ENCODE data around the gene C21orf91. TPM values are rescaled to one million over a fixed set of nuclear protein-coding genes. Genes with fewer than 3 reads are reported as not detected.

The C21orf91 gene
- 100 to 1,000 TPM in 1 of 2 donors, 10 to 100 TPM in 1; 61.0 to 101 TPM for total RNA-seq

DNA sequence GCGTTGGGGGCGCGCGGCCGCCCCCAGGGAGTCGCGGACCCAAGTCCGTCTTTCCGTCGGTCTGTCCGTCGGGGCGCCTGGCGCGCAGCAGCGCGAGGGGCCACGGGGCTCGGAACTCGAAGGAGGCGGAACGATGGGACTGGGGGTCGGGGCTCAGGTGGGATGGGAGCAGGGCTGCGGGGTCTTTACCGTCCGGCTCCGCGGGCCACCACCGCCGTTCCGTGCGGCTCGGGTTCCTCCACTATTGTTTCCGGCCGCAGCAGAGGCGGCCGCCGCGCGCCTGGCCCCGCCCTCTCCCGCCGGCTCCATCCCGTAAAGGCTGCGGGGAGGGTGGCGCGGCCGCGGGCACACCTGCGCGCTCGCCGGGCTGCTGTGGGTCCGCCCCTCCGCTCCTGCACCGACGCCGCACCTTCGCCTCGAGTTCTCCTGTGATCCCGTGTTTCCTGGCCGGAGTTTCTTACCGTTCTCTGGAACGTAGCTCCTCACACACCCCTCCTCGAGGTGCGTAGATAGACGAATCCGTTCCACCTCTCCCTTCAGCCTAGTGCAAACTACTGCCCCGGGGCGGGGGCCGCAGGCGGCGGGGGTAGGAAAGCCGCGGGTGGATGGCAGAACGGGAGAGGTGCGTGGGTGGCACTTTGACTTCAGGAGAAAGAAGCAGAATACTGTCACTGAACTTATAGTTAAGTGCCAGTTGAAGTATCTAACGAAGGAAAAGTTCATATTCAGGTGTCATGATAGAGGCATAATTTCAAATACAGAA is at the start of gene C21orf91:
Gene C21orf91, minus strand, starts transcription at position 243 of the 763 bp plus-strand sequence. CDS start 1,038 bp downstream, outside the sequence.
- Mint-ChIP-seq H3K4me3 (peak within 1 kb of the TSS; percentile 89), H3K9me3 (no peaks in the 10 kb centered on the region), H3K4me1 (ENCODE audit: low read depth in 2 of 2) (peaks cover 20 to 30% of the 10 kb centered on the region in 2 donors), H3K27ac (peak within 1 kb of the TSS; percentile 93 to 96), H3K36me3 (peaks cover 18% of the 10 kb centered on the region), H3K27me3 (no peaks in the 10 kb centered on the region)
- DNase-seq (ENCODE audit: low spot score) (peak; percentile 94), ATAC-seq (peak; percentile 94 to 95)

- ATAC-seq (no peak), DNase-seq (ENCODE audit: low spot score) (no peak)
- H3K4me1 Mint-ChIP-seq (ENCODE audit: low read depth in 2 of 2), result peaks cover 0 to 2% of the 10 kb centered on the region in 2 donors
- H3K27me3 Mint-ChIP-seq, result peaks cover 0 to 6% of the 10 kb centered on the region in 2 donors
- H3K27ac Mint-ChIP-seq, result no peak overlapping the region
- peaks cover 2% of the 10 kb centered on the region for H3K9me3 Mint-ChIP-seq
- no peak overlapping the region for H3K4me3 Mint-ChIP-seq
- H3K36me3 Mint-ChIP-seq, result no peaks in the 10 kb centered on the region
Measured at GRCh38 chr21:17866590-17866989, 47.4 kb upstream of the C21orf91 start.

DNA sequence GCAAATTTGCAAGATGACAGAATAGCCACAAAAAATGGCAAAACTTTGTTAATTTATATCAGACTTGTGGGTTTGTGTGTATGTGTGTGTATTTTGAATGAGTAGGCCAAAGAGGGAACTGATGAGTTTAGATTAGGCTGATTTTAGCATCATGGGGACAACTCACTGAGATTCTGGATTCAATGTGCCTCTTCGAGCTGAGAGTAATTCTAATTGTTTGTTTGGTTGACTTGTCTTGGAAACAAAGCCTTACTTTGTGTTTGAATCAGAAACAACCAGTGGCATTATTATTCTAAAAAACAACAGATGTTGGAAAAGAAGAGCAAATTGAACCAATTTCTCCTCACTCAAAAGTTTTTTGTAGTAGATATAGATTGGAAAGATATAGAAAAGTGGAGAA is 40.5 kb upstream of the C21orf91 start:
- Mint-ChIP-seq H3K27ac (no peak overlapping the region), H3K4me1 (ENCODE audit: low read depth in 2 of 2) (peaks cover 0 to 13% of the 10 kb centered on the region in 2 donors), H3K36me3 (no peaks in the 10 kb centered on the region), H3K9me3 (peaks cover 5% of the 10 kb centered on the region), H3K4me3 (no peak overlapping the region), H3K27me3 (peaks cover 14% of the 10 kb centered on the region in 2 donors)
- no peak for DNase-seq (ENCODE audit: low spot score)
- ATAC-seq, result no peak

GRCh38 chr21:17858747-17859146 is 39.6 kb upstream of the C21orf91 start:
- Mint-ChIP-seq H3K27me3 (peaks cover 14% of the 10 kb centered on the region in 2 donors), H3K36me3 (no peaks in the 10 kb centered on the region), H3K4me1 (ENCODE audit: low read depth in 2 of 2) (peaks cover 1 to 12% of the 10 kb centered on the region in 2 donors), H3K27ac (no peak overlapping the region), H3K9me3 (peaks cover 5% of the 10 kb centered on the region), H3K4me3 (no peak overlapping the region)
- ATAC-seq, result no peak
- no peak for DNase-seq (ENCODE audit: low spot score)

GRCh38 chr21:17854745-17855144 is 35.6 kb upstream of the C21orf91 start:
- ATAC-seq, result no peak
- Mint-ChIP-seq H3K36me3 (no peaks in the 10 kb centered on the region), H3K4me1 (ENCODE audit: low read depth in 2 of 2) (peaks cover 6 to 11% of the 10 kb centered on the region in 2 donors), H3K4me3 (no peak overlapping the region), H3K9me3 (peaks cover 5% of the 10 kb centered on the region), H3K27me3 (peaks cover 11 to 12% of the 10 kb centered on the region in 2 donors), H3K27ac (no peak overlapping the region)
- DNase-seq (ENCODE audit: low spot score), result no peak

- no peak overlapping the region for H3K27ac Mint-ChIP-seq
- peaks cover 5% of the 10 kb centered on the region for H3K9me3 Mint-ChIP-seq
- H3K27me3 Mint-ChIP-seq, result peaks cover 8 to 10% of the 10 kb centered on the region in 2 donors
- no peak overlapping the region for H3K4me3 Mint-ChIP-seq
- no peaks in the 10 kb centered on the region for H3K36me3 Mint-ChIP-seq
- peaks cover 6 to 11% of the 10 kb centered on the region in 2 donors for H3K4me1 Mint-ChIP-seq (ENCODE audit: low read depth in 2 of 2)
- ATAC-seq (no peak), DNase-seq (ENCODE audit: low spot score) (no peak)
Measured at GRCh38 chr21:17853393-17854275, 34.5 kb upstream of the C21orf91 start.

DNA sequence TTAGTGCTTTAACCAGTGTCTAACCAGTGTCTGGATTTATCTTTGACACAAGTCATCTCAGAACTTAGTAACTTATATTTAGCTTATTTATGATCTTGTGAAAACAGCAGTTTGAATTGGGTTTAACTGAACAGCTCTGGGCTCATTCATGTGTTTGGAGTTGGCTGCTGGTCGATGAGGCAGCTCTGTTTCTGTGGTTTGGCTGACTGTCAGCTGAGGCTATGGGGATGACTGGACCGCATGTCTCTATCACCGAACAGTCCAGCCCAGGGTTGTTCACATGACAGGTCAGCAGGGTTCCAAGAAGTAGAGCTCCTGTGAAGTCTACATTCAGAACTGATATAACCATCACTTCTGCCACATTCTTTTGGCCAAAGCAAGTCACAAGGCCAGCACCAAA is 29.1 kb upstream of the C21orf91 start:
- peaks cover 4 to 6% of the 10 kb centered on the region in 2 donors for H3K4me1 Mint-ChIP-seq (ENCODE audit: low read depth in 2 of 2)
- H3K4me3 Mint-ChIP-seq, result no peak overlapping the region
- ATAC-seq, result peak; percentile 55 to 88
- H3K27ac Mint-ChIP-seq, result no peak overlapping the region
- no peaks in the 10 kb centered on the region for H3K27me3 Mint-ChIP-seq
- DNase-seq (ENCODE audit: low spot score), result no peak
- H3K36me3 Mint-ChIP-seq, result no peaks in the 10 kb centered on the region
- H3K9me3 Mint-ChIP-seq, result no peaks in the 10 kb centered on the region

DNA sequence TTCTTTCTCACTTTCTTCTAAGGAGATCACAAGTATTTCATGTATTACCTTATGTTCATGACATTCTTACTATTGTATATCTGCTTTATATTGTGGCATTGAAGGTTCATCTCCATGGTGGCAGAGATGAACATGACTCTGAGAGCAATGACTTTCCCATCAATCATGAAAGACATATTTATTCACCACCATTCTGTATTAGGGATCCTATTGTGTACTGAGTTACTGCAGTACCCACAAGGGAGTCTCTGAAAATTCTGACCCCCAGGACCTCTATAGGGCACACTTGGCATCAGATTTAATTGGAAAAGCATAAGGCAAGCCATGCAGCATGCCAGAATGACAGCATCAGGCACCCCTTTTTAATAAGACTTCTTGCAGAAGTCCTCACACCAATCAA is 21.9 kb upstream of the C21orf91 start:
- Mint-ChIP-seq H3K27me3 (peaks cover 4 to 6% of the 10 kb centered on the region in 2 donors), H3K4me3 (no peak overlapping the region), H3K4me1 (ENCODE audit: low read depth in 2 of 2) (no peaks in the 10 kb centered on the region), H3K27ac (no peak overlapping the region), H3K36me3 (no peaks in the 10 kb centered on the region), H3K9me3 (no peaks in the 10 kb centered on the region)
- DNase-seq (ENCODE audit: low spot score), result no peak
- ATAC-seq, result no peak

- DNase-seq (ENCODE audit: low spot score) (no peak), ATAC-seq (no peak)
- H3K9me3 Mint-ChIP-seq, result no peaks in the 10 kb centered on the region
- H3K4me3 Mint-ChIP-seq, result no peak overlapping the region
- H3K27me3 Mint-ChIP-seq, result peaks cover 0 to 2% of the 10 kb centered on the region in 2 donors
- no peaks in the 10 kb centered on the region for H3K36me3 Mint-ChIP-seq
- no peak overlapping the region for H3K27ac Mint-ChIP-seq
- H3K4me1 Mint-ChIP-seq (ENCODE audit: low read depth in 2 of 2), result no peaks in the 10 kb centered on the region
Measured at GRCh38 chr21:17834639-17835354, 15.6 kb upstream of the C21orf91 start.

GRCh38 chr21:17829472-17829871 is 10.3 kb upstream of the C21orf91 start:
- Mint-ChIP-seq H3K4me3 (no peak overlapping the region), H3K4me1 (ENCODE audit: low read depth in 2 of 2) (peaks cover 0 to 4% of the 10 kb centered on the region in 2 donors), H3K36me3 (peaks cover 14% of the 10 kb centered on the region), H3K9me3 (peaks cover 4% of the 10 kb centered on the region), H3K27me3 (no peaks in the 10 kb centered on the region), H3K27ac (no peak overlapping the region)
- DNase-seq (ENCODE audit: low spot score) (no peak), ATAC-seq (no peak)

DNA sequence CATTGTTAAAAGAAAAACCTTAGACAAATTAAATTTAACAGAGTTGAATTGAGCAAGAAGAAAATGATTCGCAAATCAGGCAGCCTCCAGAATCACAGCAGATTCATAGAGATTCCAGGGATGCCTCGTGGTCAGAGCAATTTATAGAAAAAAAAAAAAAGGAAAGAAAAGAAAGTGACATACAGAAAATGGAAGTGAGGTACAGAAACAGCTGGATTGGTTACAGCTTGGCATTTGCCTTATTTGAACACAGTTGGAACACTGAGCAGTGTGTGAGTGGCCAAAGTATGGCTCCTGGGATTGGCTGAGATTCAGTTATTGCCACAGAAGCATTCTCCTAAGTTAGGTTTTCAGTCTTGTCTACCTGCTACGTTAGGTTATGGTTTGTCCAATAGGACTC is 9.1 kb upstream of the C21orf91 start:
- peaks cover 4% of the 10 kb centered on the region for H3K9me3 Mint-ChIP-seq
- peak overlapping the region in 1 of 2 donors; percentile 39 for H3K27ac Mint-ChIP-seq
- H3K27me3 Mint-ChIP-seq, result no peaks in the 10 kb centered on the region
- no peak overlapping the region for H3K4me3 Mint-ChIP-seq
- peaks cover 0 to 4% of the 10 kb centered on the region in 2 donors for H3K4me1 Mint-ChIP-seq (ENCODE audit: low read depth in 2 of 2)
- ATAC-seq (no peak), DNase-seq (ENCODE audit: low spot score) (no peak)
- H3K36me3 Mint-ChIP-seq, result peaks cover 14% of the 10 kb centered on the region

- Mint-ChIP-seq H3K27me3 (no peaks in the 10 kb centered on the region), H3K4me1 (ENCODE audit: low read depth in 2 of 2) (peaks cover 13 to 15% of the 10 kb centered on the region in 2 donors), H3K9me3 (peaks cover 4% of the 10 kb centered on the region), H3K27ac (no peak overlapping the region), H3K4me3 (no peak overlapping the region), H3K36me3 (peaks cover 14% of the 10 kb centered on the region)
- no peak for DNase-seq (ENCODE audit: low spot score)
- no peak for ATAC-seq
Measured at GRCh38 chr21:17823846-17824245, 4.7 kb upstream of the C21orf91 start.

GRCh38 chr21:17821121-17821520 is 2.0 kb upstream of the C21orf91 start:
- DNase-seq (ENCODE audit: low spot score), result no peak
- Mint-ChIP-seq H3K4me1 (ENCODE audit: low read depth in 2 of 2) (peaks cover 18 to 23% of the 10 kb centered on the region in 2 donors), H3K36me3 (peaks cover 21% of the 10 kb centered on the region), H3K9me3 (peaks cover 4% of the 10 kb centered on the region), H3K4me3 (peak overlapping the region; percentile 88), H3K27ac (peak overlapping the region; percentile 93 to 96), H3K27me3 (no peaks in the 10 kb centered on the region)
- ATAC-seq, result no peak
